Neural progenitor cell (in vitro differentiated cells): Measurements from ENCODE around the gene GNB5. TPM values are rescaled to one million over a fixed set of nuclear protein-coding genes. Genes with fewer than 3 reads are reported as not detected.

Experiments used
- DNase-seq: peaks from one replicate; pipeline ENCODE4 v3.0.0-alpha.2; 2016; ENCODE audit warnings: low spot score
- H2AFZ ChIP-seq: fragments of 200-600 bp; sonication (generic); replicated peaks from 2 replicates; pipeline ENCODE4 v1.6.1; 2016; ENCODE audit warnings: antibody characterized with exemption
- H3F3A ChIP-seq: fragments of 200-600 bp; sonication (generic); 2 replicates; pipeline ENCODE4 v1.6.1; 2016; ENCODE audit warnings: antibody characterized with exemption, low read depth
- H3K27ac ChIP-seq: fragments of 200-600 bp; sonication (generic); 2 replicates; pipeline ENCODE4 v1.5.1; 2016; ENCODE audit warnings: mild to moderate bottlenecking
- H3K27me3 ChIP-seq: fragments of 200-600 bp; sonication (generic); 2 replicates; pipeline ENCODE4 v1.6.1; 2016; ENCODE audit warnings: mild to moderate bottlenecking, moderate library complexity
- H3K36me3 ChIP-seq: fragments of 200-600 bp; sonication (generic); 2 replicates; pipeline ENCODE4 v1.5.1; 2016
- H3K4me1 ChIP-seq: fragments of 200-600 bp; sonication (generic); 2 replicates; pipeline ENCODE4 v1.6.1; 2016; ENCODE audit warnings: mixed run types
- H3K4me2 ChIP-seq: fragments of 200-600 bp; sonication (generic); 2 replicates; pipeline ENCODE4 v1.6.1; 2016
- H3K4me3 ChIP-seq: fragments of 200-600 bp; sonication (generic); 2 replicates; pipeline ENCODE4 v1.5.1; 2016
- H3K79me2 ChIP-seq: fragments of 200-600 bp; sonication (generic); 2 replicates; pipeline ENCODE4 v1.6.1; 2016; ENCODE audit warnings: low read depth
- H3K9ac ChIP-seq: fragments of 200-600 bp; sonication (generic); 2 replicates; pipeline ENCODE4 v1.6.1; 2016
- H3K9me3 ChIP-seq: fragments of 200-600 bp; sonication (generic); 2 replicates; pipeline ENCODE4 v1.5.1; 2016; ENCODE audit warnings: low read depth
- H4K20me1 ChIP-seq: fragments of 200-600 bp; sonication (generic); 2 replicates; pipeline ENCODE4 v1.6.1; 2016; ENCODE audit warnings: low read depth
- H3K27ac Mint-ChIP-seq: 3 replicates; pipeline ENCODE4 v1.8.0; 2021; ENCODE audit warnings: mixed read lengths
- H3K27me3 Mint-ChIP-seq: 2 replicates; pipeline ENCODE4 v1.8.0; 2022; ENCODE audit warnings: low read depth, mild to moderate bottlenecking, inconsistent platforms, moderate library complexity, mixed read lengths; ENCODE audit not compliant: insufficient read depth
- H3K36me3 Mint-ChIP-seq: 3 replicates; pipeline ENCODE4 v1.8.0; 2021; ENCODE audit warnings: mixed read lengths
- H3K4me1 Mint-ChIP-seq: 3 replicates; pipeline ENCODE4 v1.8.0; 2021; ENCODE audit warnings: mixed read lengths
- H3K4me3 Mint-ChIP-seq: 3 replicates; pipeline ENCODE4 v1.8.0; 2021; ENCODE audit warnings: mild to moderate bottlenecking, moderate library complexity, mixed read lengths
- H3K9me3 Mint-ChIP-seq: 3 replicates; pipeline ENCODE4 v1.8.0; 2020; ENCODE audit warnings: mixed read lengths
- EZH2 ChIP-seq: fragments of 200-600 bp; sonication (generic); IDR thresholded peaks from 2 replicates; pipeline ENCODE4 v1.6.1; 2017; ENCODE audit warnings: antibody characterized with exemption, mild to moderate bottlenecking, moderate library complexity
- EZH2phosphoT487 ChIP-seq: fragments of 200-600 bp; sonication (generic); IDR thresholded peaks from 2 replicates; pipeline ENCODE4 v1.6.1; 2017; ENCODE audit warnings: antibody characterized with exemption
- total RNA-seq: library from RNA; depleted of rRNA; stranded (reverse); fragments of >200 nt; gene quantifications from 2 replicates; pipeline ENCODE4 v1.2.3, GENCODE V29; 2015; ENCODE audit warnings: low replicate concordance
- TF ChIP-seq, protein P1 (sequence below): fragments of 200-600 bp; sonication (generic); IDR thresholded peaks from 2 replicates; pipeline ENCODE4 v1.5.1; 2017; ENCODE audit warnings: antibody characterized with exemption, mild to moderate bottlenecking

GNB5 gene
- total RNA-seq, 1 donor from 2014 or later = 36.0 TPM

DNA sequence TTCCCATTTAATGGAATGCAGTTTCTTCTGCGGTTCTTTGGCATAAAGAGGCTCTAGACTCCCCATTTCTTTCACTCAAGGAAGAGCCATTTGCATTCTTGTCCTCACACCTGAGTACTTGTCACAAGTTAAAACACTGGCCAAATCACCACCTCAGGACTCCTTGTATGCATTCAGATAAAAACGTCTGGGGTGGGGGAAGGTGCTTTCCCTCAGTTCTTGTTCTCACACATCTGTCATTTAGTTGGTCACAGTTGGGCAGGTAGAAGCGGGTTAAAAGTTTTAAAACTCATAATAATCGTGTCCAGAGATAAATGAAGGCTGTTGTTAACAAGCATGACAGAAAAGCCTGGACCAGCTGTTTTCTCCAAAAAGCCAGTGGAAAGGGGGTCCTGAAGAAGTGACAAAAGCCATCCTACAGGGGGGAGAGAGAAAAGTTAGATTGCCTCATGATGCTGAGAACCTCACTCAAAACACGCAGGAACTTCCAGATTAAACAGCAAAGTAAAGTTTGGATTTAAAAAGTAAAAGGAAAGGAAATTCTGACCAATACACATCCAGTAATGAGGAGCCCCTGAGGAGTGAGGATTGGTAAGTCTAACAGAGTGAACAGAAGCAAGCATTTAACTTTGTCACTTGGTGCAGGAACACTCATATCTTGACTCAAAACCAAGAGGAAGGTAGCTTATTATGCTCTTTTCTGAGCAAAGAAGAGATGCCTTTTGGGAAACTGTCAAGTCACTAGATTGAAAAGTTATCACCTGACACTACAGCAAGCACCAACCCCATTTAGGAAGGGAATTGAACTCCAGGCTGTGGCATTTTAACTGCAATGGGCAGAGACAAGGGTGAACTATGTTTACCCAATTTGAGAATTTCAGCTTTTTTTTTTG, 81.4 kb downstream of the GNB5 start:
- Mint-ChIP-seq H3K27me3 (peaks cover 2% of the 10 kb centered on the region), H3K36me3 (no peaks in the 10 kb centered on the region), H3K9me3 (peaks cover 9% of the 10 kb centered on the region), H3K27ac (no peak overlapping the region), H3K4me3 (no peak overlapping the region), H3K4me1 (no peaks in the 10 kb centered on the region)
- H2AFZ ChIP-seq = no peak overlapping the region
- H3K27ac ChIP-seq = no peak overlapping the region
- H3K27me3 ChIP-seq = peaks cover 23% of the 10 kb centered on the region
- H3K9me3 ChIP-seq = no peaks in the 10 kb centered on the region
- H3K4me3 ChIP-seq = no peak overlapping the region
- H4K20me1 ChIP-seq = no peaks in the 10 kb centered on the region
- H3F3A ChIP-seq = no peaks in the 10 kb centered on the region
- no peak for DNase-seq
- H3K36me3 ChIP-seq = no peaks in the 10 kb centered on the region
- no peaks in the 10 kb centered on the region for H3K4me1 ChIP-seq
- no peak overlapping the region for H3K9ac ChIP-seq
- no peak overlapping the region for H3K4me2 ChIP-seq
- TF ChIP-seq EZH2phosphoT487 (no peak), EZH2 (no peak)
- TF ChIP-seq, protein P1, sequence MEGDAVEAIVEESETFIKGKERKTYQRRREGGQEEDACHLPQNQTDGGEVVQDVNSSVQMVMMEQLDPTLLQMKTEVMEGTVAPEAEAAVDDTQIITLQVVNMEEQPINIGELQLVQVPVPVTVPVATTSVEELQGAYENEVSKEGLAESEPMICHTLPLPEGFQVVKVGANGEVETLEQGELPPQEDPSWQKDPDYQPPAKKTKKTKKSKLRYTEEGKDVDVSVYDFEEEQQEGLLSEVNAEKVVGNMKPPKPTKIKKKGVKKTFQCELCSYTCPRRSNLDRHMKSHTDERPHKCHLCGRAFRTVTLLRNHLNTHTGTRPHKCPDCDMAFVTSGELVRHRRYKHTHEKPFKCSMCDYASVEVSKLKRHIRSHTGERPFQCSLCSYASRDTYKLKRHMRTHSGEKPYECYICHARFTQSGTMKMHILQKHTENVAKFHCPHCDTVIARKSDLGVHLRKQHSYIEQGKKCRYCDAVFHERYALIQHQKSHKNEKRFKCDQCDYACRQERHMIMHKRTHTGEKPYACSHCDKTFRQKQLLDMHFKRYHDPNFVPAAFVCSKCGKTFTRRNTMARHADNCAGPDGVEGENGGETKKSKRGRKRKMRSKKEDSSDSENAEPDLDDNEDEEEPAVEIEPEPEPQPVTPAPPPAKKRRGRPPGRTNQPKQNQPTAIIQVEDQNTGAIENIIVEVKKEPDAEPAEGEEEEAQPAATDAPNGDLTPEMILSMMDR = no peak
- no peaks in the 10 kb centered on the region for H3K79me2 ChIP-seq

DNA sequence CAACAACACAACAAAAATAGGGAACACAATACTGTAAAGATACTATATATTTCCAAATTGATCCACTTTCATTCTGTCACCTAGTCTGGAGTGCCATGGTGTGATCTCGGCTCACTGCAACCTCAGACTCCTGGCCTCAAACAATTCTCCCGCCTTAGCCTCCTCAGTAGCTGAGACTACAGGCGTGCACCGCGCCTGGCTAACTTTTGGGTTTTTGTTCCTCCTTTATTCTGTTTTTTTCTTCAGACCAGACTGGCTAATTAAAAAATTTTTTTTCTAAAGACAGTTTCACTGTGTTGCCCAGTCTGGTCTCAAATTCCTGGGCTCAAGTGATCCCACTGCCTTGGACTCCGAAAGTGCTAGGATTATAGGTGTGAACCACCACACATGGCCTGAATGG, 84.0 kb downstream of the GNB5 start:
- Histone ChIP-seq H3F3A (no peaks in the 10 kb centered on the region), H3K36me3 (no peaks in the 10 kb centered on the region), H3K79me2 (no peaks in the 10 kb centered on the region), H4K20me1 (no peaks in the 10 kb centered on the region), H3K4me1 (no peaks in the 10 kb centered on the region), H3K9ac (no peak overlapping the region), H3K9me3 (no peaks in the 10 kb centered on the region), H3K4me2 (no peak overlapping the region), H3K27ac (no peak overlapping the region), H2AFZ (no peak overlapping the region), H3K27me3 (peaks cover 11% of the 10 kb centered on the region), H3K4me3 (no peak overlapping the region)
- TF ChIP-seq EZH2 (no peak), EZH2phosphoT487 (no peak)
- TF ChIP-seq, protein P1 = no peak
- H3K27me3 Mint-ChIP-seq = no peaks in the 10 kb centered on the region
- no peak for DNase-seq
- peaks cover 3% of the 10 kb centered on the region for H3K9me3 Mint-ChIP-seq
- H3K36me3 Mint-ChIP-seq = no peaks in the 10 kb centered on the region
- no peak overlapping the region for H3K27ac Mint-ChIP-seq
- no peak overlapping the region for H3K4me3 Mint-ChIP-seq
- H3K4me1 Mint-ChIP-seq = peaks cover 7% of the 10 kb centered on the region

GRCh38 chr15:52106641-52107040, 84.6 kb downstream of the GNB5 start:
- Histone ChIP-seq H2AFZ (no peak overlapping the region), H3K4me3 (no peak overlapping the region), H3K9me3 (no peaks in the 10 kb centered on the region), H3K27me3 (peaks cover 5% of the 10 kb centered on the region), H3K9ac (no peak overlapping the region), H3K4me2 (no peak overlapping the region), H3K27ac (no peak overlapping the region), H3K36me3 (no peaks in the 10 kb centered on the region), H3K4me1 (no peaks in the 10 kb centered on the region), H3F3A (no peaks in the 10 kb centered on the region), H3K79me2 (no peaks in the 10 kb centered on the region), H4K20me1 (no peaks in the 10 kb centered on the region)
- H3K4me3 Mint-ChIP-seq = no peak overlapping the region
- DNase-seq = no peak
- H3K27me3 Mint-ChIP-seq = no peaks in the 10 kb centered on the region
- H3K4me1 Mint-ChIP-seq = peaks cover 7% of the 10 kb centered on the region
- peaks cover 3% of the 10 kb centered on the region for H3K9me3 Mint-ChIP-seq
- no peaks in the 10 kb centered on the region for H3K36me3 Mint-ChIP-seq
- no peak overlapping the region for H3K27ac Mint-ChIP-seq
- no peak for TF ChIP-seq EZH2phosphoT487
- TF ChIP-seq, protein P1 = no peak
